ENCODE results near the gene SULT1A2.

Gene SULT1A2

GRCh38 chr16:28592511-28592910 lies 4.3 kb downstream of the SULT1A2 start:
- H3K36me3 ChIP-seq (ENCODE audit: low read depth) = no peaks in the 10 kb centered on the region

GRCh38 chr16:28591355-28591754 lies 5.5 kb downstream of the SULT1A2 start:
- no peaks in the 10 kb centered on the region for H3K9me3 ChIP-seq (ENCODE audit: severe bottlenecking)
- TF ChIP-seq CTCF (IDR thresholded peaks at IDR 0.05; ENCODE audit: poor library complexity, severe bottlenecking) = no peak
- H3K27ac ChIP-seq (ENCODE audit: poor library complexity, severe bottlenecking) = no peak overlapping the region
- peaks cover 8% of the 10 kb centered on the region for H3K4me1 ChIP-seq (ENCODE audit: insufficient read depth, poor library complexity, severe bottlenecking)
- H3K4me3 ChIP-seq (ENCODE audit: severe bottlenecking) = no peak overlapping the region
- ATAC-seq (ENCODE audit: low read depth) = no peak
- H3K36me3 ChIP-seq (ENCODE audit: low read depth) = no peaks in the 10 kb centered on the region
- H3K27me3 ChIP-seq (ENCODE audit: insufficient read depth, poor library complexity, severe bottlenecking) = no peaks in the 10 kb centered on the region
- DNase-seq (ENCODE audit: low spot score) = no peak

More at GRCh38 chr16:28592511-28592910, 4.3 kb downstream of the SULT1A2 start:
- H3K27ac ChIP-seq (ENCODE audit: poor library complexity, severe bottlenecking) = no peak overlapping the region
- DNase-seq (ENCODE audit: low spot score) (no peak), ATAC-seq (ENCODE audit: low read depth) (no peak)
- no peak overlapping the region for H3K4me3 ChIP-seq (ENCODE audit: severe bottlenecking)
- H3K4me1 ChIP-seq (ENCODE audit: insufficient read depth, poor library complexity, severe bottlenecking) = peaks cover 3% of the 10 kb centered on the region
- H3K9me3 ChIP-seq (ENCODE audit: severe bottlenecking) = no peaks in the 10 kb centered on the region
- no peaks in the 10 kb centered on the region for H3K27me3 ChIP-seq (ENCODE audit: insufficient read depth, poor library complexity, severe bottlenecking)
- no peak for TF ChIP-seq CTCF (IDR thresholded peaks at IDR 0.05; ENCODE audit: poor library complexity, severe bottlenecking)

GRCh38 chr16:28590384-28591340 lies 6.2 kb downstream of the SULT1A2 start:
- Histone ChIP-seq H3K4me1 (ENCODE audit: insufficient read depth, poor library complexity, severe bottlenecking) (peaks cover 8% of the 10 kb centered on the region), H3K9me3 (ENCODE audit: severe bottlenecking) (no peaks in the 10 kb centered on the region), H3K36me3 (ENCODE audit: low read depth) (peaks cover 2% of the 10 kb centered on the region; the same call in 1 of the 2 replicates), H3K4me3 (ENCODE audit: severe bottlenecking) (no peak overlapping the region), H3K27me3 (ENCODE audit: insufficient read depth, poor library complexity, severe bottlenecking) (no peaks in the 10 kb centered on the region), H3K27ac (ENCODE audit: poor library complexity, severe bottlenecking) (no peak overlapping the region)
- TF ChIP-seq CTCF (IDR thresholded peaks at IDR 0.05; ENCODE audit: poor library complexity, severe bottlenecking) = no peak
- no peak for ATAC-seq (ENCODE audit: low read depth)
- no peak for DNase-seq (ENCODE audit: low spot score)

- TF ChIP-seq CTCF (IDR thresholded peaks at IDR 0.05; ENCODE audit: poor library complexity, severe bottlenecking) = no peak
- Histone ChIP-seq H3K9me3 (ENCODE audit: severe bottlenecking) (no peaks in the 10 kb centered on the region), H3K27me3 (ENCODE audit: insufficient read depth, poor library complexity, severe bottlenecking) (no peaks in the 10 kb centered on the region), H3K4me1 (ENCODE audit: insufficient read depth, poor library complexity, severe bottlenecking) (peaks cover 8% of the 10 kb centered on the region), H3K36me3 (ENCODE audit: low read depth) (peaks cover 3% of the 10 kb centered on the region; the same call in 1 of the 2 replicates), H3K27ac (ENCODE audit: poor library complexity, severe bottlenecking) (no peak overlapping the region), H3K4me3 (ENCODE audit: severe bottlenecking) (no peak overlapping the region)
- DNase-seq (ENCODE audit: low spot score) = no peak
- no peak for ATAC-seq (ENCODE audit: low read depth)
Observed at GRCh38 chr16:28589930-28590329, 6.9 kb downstream of the SULT1A2 start.

GRCh38 chr16:28589069-28589468 lies 7.8 kb downstream of the SULT1A2 start:
- DNase-seq (ENCODE audit: low spot score) = no peak
- no peaks in the 10 kb centered on the region for H3K27me3 ChIP-seq (ENCODE audit: insufficient read depth, poor library complexity, severe bottlenecking)
- H3K4me1 ChIP-seq (ENCODE audit: insufficient read depth, poor library complexity, severe bottlenecking) = peaks cover 8% of the 10 kb centered on the region
- TF ChIP-seq CTCF (IDR thresholded peaks at IDR 0.05; ENCODE audit: poor library complexity, severe bottlenecking) = no peak
- H3K9me3 ChIP-seq (ENCODE audit: severe bottlenecking) = no peaks in the 10 kb centered on the region
- H3K27ac ChIP-seq (ENCODE audit: poor library complexity, severe bottlenecking) = no peak overlapping the region
- peaks cover 3% of the 10 kb centered on the region; the same call in 1 of the 2 replicates for H3K36me3 ChIP-seq (ENCODE audit: low read depth)
- ATAC-seq (ENCODE audit: low read depth) = no peak
- no peak overlapping the region for H3K4me3 ChIP-seq (ENCODE audit: severe bottlenecking)

All from RWPE2 (cell line).